ENCODE data around the gene CLEC3B.

DNA sequence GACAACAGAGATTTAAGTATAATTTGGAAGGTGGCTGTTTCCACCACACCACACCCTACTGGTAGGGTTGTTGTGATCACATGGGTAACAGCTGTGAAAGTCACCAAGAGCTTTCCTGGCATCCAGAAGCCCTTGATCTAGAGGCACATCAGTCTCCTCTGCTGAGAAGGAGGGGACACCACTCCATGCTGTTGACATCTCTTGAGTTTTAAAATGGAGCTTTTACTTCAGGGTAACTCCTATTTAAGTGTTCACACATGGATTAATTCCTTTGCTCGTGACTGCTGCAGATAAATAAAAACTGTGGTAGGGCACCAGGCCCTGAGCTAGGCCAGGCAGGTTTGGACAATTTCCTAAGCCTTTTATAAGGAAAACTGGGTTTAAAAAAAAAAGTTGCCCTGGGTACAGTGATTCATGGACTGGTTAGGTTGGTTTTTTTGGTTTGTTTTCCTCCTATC, 42.6 kb upstream of the CLEC3B start:
- TF ChIP-seq EZH2phosphoT487 (conservative IDR thresholded peaks at IDR 0.05; ENCODE audit: low read length) = no peak
- TF ChIP-seq, protein P1, sequence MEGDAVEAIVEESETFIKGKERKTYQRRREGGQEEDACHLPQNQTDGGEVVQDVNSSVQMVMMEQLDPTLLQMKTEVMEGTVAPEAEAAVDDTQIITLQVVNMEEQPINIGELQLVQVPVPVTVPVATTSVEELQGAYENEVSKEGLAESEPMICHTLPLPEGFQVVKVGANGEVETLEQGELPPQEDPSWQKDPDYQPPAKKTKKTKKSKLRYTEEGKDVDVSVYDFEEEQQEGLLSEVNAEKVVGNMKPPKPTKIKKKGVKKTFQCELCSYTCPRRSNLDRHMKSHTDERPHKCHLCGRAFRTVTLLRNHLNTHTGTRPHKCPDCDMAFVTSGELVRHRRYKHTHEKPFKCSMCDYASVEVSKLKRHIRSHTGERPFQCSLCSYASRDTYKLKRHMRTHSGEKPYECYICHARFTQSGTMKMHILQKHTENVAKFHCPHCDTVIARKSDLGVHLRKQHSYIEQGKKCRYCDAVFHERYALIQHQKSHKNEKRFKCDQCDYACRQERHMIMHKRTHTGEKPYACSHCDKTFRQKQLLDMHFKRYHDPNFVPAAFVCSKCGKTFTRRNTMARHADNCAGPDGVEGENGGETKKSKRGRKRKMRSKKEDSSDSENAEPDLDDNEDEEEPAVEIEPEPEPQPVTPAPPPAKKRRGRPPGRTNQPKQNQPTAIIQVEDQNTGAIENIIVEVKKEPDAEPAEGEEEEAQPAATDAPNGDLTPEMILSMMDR (IDR thresholded peaks at IDR 0.05; ENCODE audit: insufficient read depth, low read length, poor library complexity, severe bottlenecking) = no peak

Measured in SU-DHL-6 (cell line).